Measurements from ENCODE around the gene ACTN1. TPM values are rescaled to one million over a fixed set of nuclear protein-coding genes. Genes with fewer than 3 reads are reported as not detected.

ACTN1 gene
- total and polyA plus RNA-seq, 2 experiments from 2014 or later: 88.0 to 163 TPM

GRCh38 chr14:68846466-68846865, 132.6 kb downstream of the ACTN1 start:
- H3K9me3 ChIP-seq (ENCODE audit: low read depth): no peaks in the 10 kb centered on the region
- H3K4me3 ChIP-seq: no peak overlapping the region
- H3K9me2 ChIP-seq (replicated peaks; ENCODE audit: insufficient read depth): no peaks in the 10 kb centered on the region
- no peaks in the 10 kb centered on the region for H3K36me3 ChIP-seq (replicated peaks; ENCODE audit: insufficient read depth, low read depth)
- H3K79me2 ChIP-seq: no peaks in the 10 kb centered on the region
- no peaks in the 10 kb centered on the region for H3K27me3 ChIP-seq
- no peak for DNase-seq (ENCODE audit: low spot score)
- no peaks in the 10 kb centered on the region for H4K20me1 ChIP-seq (ENCODE audit: insufficient read depth, poor library complexity, severe bottlenecking)
- TF ChIP-seq EZH2 (IDR thresholded peaks at IDR 0.05; ENCODE audit: borderline replicate concordance) (no peak), EZH2phosphoT487 (IDR thresholded peaks at IDR 0.05; ENCODE audit: low read depth, severe bottlenecking, unreplicated experiment) (no peak)
- TF ChIP-seq, protein P1, sequence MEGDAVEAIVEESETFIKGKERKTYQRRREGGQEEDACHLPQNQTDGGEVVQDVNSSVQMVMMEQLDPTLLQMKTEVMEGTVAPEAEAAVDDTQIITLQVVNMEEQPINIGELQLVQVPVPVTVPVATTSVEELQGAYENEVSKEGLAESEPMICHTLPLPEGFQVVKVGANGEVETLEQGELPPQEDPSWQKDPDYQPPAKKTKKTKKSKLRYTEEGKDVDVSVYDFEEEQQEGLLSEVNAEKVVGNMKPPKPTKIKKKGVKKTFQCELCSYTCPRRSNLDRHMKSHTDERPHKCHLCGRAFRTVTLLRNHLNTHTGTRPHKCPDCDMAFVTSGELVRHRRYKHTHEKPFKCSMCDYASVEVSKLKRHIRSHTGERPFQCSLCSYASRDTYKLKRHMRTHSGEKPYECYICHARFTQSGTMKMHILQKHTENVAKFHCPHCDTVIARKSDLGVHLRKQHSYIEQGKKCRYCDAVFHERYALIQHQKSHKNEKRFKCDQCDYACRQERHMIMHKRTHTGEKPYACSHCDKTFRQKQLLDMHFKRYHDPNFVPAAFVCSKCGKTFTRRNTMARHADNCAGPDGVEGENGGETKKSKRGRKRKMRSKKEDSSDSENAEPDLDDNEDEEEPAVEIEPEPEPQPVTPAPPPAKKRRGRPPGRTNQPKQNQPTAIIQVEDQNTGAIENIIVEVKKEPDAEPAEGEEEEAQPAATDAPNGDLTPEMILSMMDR (IDR thresholded peaks at IDR 0.05; ENCODE audit: poor library complexity): no peak
- H3K27ac ChIP-seq: no peak overlapping the region
- WGBS (ENCODE audit: low lambda C conversion rate, missing lambda C conversion rate): 89% methylated on average over 3 of the region's 3 CpGs
- no peak overlapping the region for H2AFZ ChIP-seq
- H3K4me1 ChIP-seq (ENCODE audit: insufficient read depth): no peaks in the 10 kb centered on the region
- H3K4me2 ChIP-seq: no peak overlapping the region

- TF ChIP-seq EZH2phosphoT487 (IDR thresholded peaks at IDR 0.05; ENCODE audit: low read depth, severe bottlenecking, unreplicated experiment) (no peak), EZH2 (IDR thresholded peaks at IDR 0.05; ENCODE audit: borderline replicate concordance) (no peak)
- H3K36me3 ChIP-seq (replicated peaks; ENCODE audit: insufficient read depth, low read depth): no peaks in the 10 kb centered on the region
- H3K4me2 ChIP-seq: peak overlapping the region; percentile 80
- no peaks in the 10 kb centered on the region for H3K9me2 ChIP-seq (replicated peaks; ENCODE audit: insufficient read depth)
- H3K27me3 ChIP-seq: no peaks in the 10 kb centered on the region
- no peaks in the 10 kb centered on the region for H4K20me1 ChIP-seq (ENCODE audit: insufficient read depth, poor library complexity, severe bottlenecking)
- 35% methylated on average over 6 of the region's 6 CpGs for WGBS (ENCODE audit: low lambda C conversion rate, missing lambda C conversion rate)
- H2AFZ ChIP-seq: peak overlapping the region; percentile 66
- no peak overlapping the region for H3K4me3 ChIP-seq
- H3K4me1 ChIP-seq (ENCODE audit: insufficient read depth): no peaks in the 10 kb centered on the region
- no peaks in the 10 kb centered on the region for H3K9me3 ChIP-seq (ENCODE audit: low read depth)
- no peak overlapping the region for H3K27ac ChIP-seq
- DNase-seq (ENCODE audit: low spot score): no peak
- H3K79me2 ChIP-seq: no peaks in the 10 kb centered on the region
Observed at GRCh38 chr14:68844210-68844545, 134.9 kb downstream of the ACTN1 start.

GRCh38 chr14:68843471-68844209, 135.5 kb downstream of the ACTN1 start:
- WGBS (ENCODE audit: low lambda C conversion rate, missing lambda C conversion rate): 22% methylated on average over 19 of the region's 19 CpGs
- no peaks in the 10 kb centered on the region for H3K9me3 ChIP-seq (ENCODE audit: low read depth)
- no peaks in the 10 kb centered on the region for H3K79me2 ChIP-seq
- TF ChIP-seq EZH2phosphoT487 (IDR thresholded peaks at IDR 0.05; ENCODE audit: low read depth, severe bottlenecking, unreplicated experiment): no peak
- TF ChIP-seq, protein P1 (IDR thresholded peaks at IDR 0.05; ENCODE audit: poor library complexity): peak; percentile 90
- peak overlapping the region; percentile 16 for H3K4me3 ChIP-seq
- H3K9me2 ChIP-seq (replicated peaks; ENCODE audit: insufficient read depth): no peaks in the 10 kb centered on the region
- DNase-seq (ENCODE audit: low spot score): peak; percentile 84
- H3K4me2 ChIP-seq: peak overlapping the region; percentile 80
- H2AFZ ChIP-seq: peak overlapping the region; percentile 66
- H3K36me3 ChIP-seq (replicated peaks; ENCODE audit: insufficient read depth, low read depth): no peaks in the 10 kb centered on the region
- no peaks in the 10 kb centered on the region for H3K4me1 ChIP-seq (ENCODE audit: insufficient read depth)
- H4K20me1 ChIP-seq (ENCODE audit: insufficient read depth, poor library complexity, severe bottlenecking): no peaks in the 10 kb centered on the region
- H3K27ac ChIP-seq: no peak overlapping the region
- no peaks in the 10 kb centered on the region for H3K27me3 ChIP-seq

- Histone ChIP-seq H3K9me2 (replicated peaks; ENCODE audit: insufficient read depth) (no peaks in the 10 kb centered on the region), H4K20me1 (ENCODE audit: insufficient read depth, poor library complexity, severe bottlenecking) (no peaks in the 10 kb centered on the region), H2AFZ (no peak overlapping the region), H3K36me3 (replicated peaks; ENCODE audit: insufficient read depth, low read depth) (no peaks in the 10 kb centered on the region), H3K27me3 (no peaks in the 10 kb centered on the region), H3K27ac (no peak overlapping the region), H3K9me3 (ENCODE audit: low read depth) (no peaks in the 10 kb centered on the region), H3K4me3 (no peak overlapping the region), H3K79me2 (no peaks in the 10 kb centered on the region), H3K4me2 (no peak overlapping the region), H3K4me1 (ENCODE audit: insufficient read depth) (no peaks in the 10 kb centered on the region)
- TF ChIP-seq EZH2 (IDR thresholded peaks at IDR 0.05; ENCODE audit: borderline replicate concordance) (no peak), EZH2phosphoT487 (IDR thresholded peaks at IDR 0.05; ENCODE audit: low read depth, severe bottlenecking, unreplicated experiment) (no peak)
- TF ChIP-seq, protein P1 (IDR thresholded peaks at IDR 0.05; ENCODE audit: poor library complexity): no peak
- 81% methylated on average over 5 of the region's 5 CpGs for WGBS (ENCODE audit: low lambda C conversion rate, missing lambda C conversion rate)
- no peak for DNase-seq (ENCODE audit: low spot score)
Observed at GRCh38 chr14:68842298-68842697, 136.8 kb downstream of the ACTN1 start.

Data from hepatocyte (in vitro differentiated cells).